Activated CD8-positive, alpha-beta memory T cell treated with anti-CD3 and anti-CD28 coated beads for 36 hours (primary cell): ENCODE data around the gene TRMT10A. TPM values are rescaled to one million over a fixed set of nuclear protein-coding genes. Genes with fewer than 3 reads are reported as not detected.

Experiments
- total RNA-seq, 2 experiments: library from RNA; stranded (reverse); gene quantifications; one replicate each; pipeline ENCODE4 v1.2.3, GENCODE V29; 2021

Gene TRMT10A
- total RNA-seq, 2 experiments from 2014 or later: 7.6 to 8.7 TPM

Other genes starting within 250 kb of the TRMT10A start
- gene ADH1B, start 242.6 kb downstream of the TRMT10A start, total RNA-seq: not detected
- gene ADH1C, start 211.3 kb downstream of the TRMT10A start, total RNA-seq: not detected
- not detected for gene ADH7, start 128.7 kb downstream of the TRMT10A start, total RNA-seq
- gene C4orf17, start 53.0 kb downstream of the TRMT10A start, total RNA-seq: not detected
- gene MTTP, start 10.8 kb upstream of the TRMT10A start, total RNA-seq: not detected
- gene C4orf54, start 93.8 kb upstream of the TRMT10A start, total RNA-seq: not detected